ENCODE results near the gene AGBL4.

Gene AGBL4

GRCh38 chr1:48846441-48846840 is 1177.3 kb downstream of the AGBL4 start:
- FAIRE-seq = no peak
- no peak for DNase-seq (ENCODE audit: low spot score)

DNA sequence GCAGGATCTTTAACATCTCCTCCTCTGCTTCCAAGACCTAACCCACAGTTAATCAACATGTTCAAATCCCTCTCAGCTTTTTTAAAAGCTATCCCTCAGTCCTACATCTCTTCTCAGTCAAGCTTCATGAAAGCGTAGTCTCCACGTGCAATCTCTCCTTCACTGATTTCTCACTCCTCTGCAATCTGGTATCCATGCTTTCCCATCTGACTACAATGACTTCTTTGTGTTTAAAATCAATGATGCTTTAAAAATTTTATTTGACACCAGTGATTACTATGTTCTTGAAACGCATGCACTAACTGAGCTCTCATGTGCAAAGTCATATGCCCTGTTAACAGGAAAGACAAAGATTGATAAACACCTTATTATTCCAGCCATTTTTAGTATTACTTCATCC is 1179.6 kb downstream of the AGBL4 start:
- DNase-seq (ENCODE audit: low spot score) (no peak), FAIRE-seq (no peak)

DNA sequence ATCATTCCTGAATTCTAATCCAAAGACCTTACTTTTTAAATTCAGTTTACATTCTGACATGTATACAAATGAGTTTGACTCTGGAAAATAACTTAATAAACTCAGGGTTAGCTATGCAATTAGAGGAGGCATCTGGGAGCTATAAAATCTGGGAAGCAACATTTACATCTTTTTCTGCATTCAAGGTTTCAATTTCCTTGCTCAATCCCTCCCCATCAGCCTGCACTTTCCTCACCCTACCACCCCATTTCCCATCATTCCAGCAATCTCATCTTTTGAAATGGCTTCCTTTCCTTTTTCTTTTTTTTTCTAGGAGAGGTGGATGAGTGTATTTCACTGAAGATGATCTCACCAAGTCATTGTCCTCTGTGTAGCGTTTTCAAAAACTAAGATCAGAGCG is 1181.8 kb downstream of the AGBL4 start:
- DNase-seq (ENCODE audit: low spot score) (no peak), FAIRE-seq (no peak)

DNA sequence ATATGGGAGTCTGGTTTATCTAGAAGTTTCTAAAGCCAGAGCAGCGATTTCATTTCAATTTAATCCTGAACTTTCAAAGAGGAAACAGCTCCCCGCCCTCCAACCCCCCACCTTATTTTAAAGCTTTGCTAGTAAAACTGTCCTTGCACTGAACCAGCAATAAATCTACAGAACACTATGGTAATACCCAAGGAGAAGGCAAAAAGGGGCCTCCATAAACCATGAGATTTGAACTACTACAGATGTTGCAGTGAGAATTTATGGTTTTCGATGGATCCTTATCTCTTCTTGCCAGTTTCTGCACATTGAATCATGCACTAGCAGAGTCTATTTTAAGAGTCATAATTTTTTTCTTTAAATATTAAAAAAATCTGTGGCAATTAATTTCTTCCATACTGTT is 1182.3 kb downstream of the AGBL4 start:
- no peak for DNase-seq (ENCODE audit: low spot score)
- no peak for FAIRE-seq

- FAIRE-seq (no peak), DNase-seq (ENCODE audit: low spot score) (no peak)
These were observed 1192.4 kb downstream of the AGBL4 start for GRCh38 chr1:48831120-48831978.

- FAIRE-seq (no peak), DNase-seq (ENCODE audit: low spot score) (no peak)
These were observed 1193.0 kb downstream of the AGBL4 start for GRCh38 chr1:48830715-48831114.

- no peak for FAIRE-seq
- no peak for DNase-seq (ENCODE audit: low spot score)
These were observed 1194.3 kb downstream of the AGBL4 start for GRCh38 chr1:48829446-48829845.

DNA sequence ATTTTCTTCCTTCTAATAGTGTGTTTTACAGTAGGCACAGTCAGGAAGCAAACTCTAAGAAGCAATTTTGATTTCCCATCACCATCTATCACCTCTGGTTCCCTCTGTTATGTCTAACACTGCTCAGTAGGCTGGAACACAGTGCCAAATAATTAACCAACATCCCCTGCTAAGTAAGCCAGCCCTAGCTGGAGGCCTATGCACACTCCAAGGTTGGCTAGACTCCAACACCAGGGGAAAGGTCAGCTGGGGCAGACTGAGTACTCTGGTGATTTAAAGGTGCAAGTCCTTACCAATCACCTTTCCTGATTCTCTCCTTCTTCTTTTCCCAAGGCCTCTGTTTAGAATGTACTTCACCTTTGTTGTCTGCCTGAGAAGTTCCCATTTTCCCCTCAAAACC is 1200.6 kb downstream of the AGBL4 start:
- FAIRE-seq = peak; percentile 94
- peak; percentile 68 for DNase-seq (ENCODE audit: low spot score)

- no peak for DNase-seq (ENCODE audit: low spot score)
- FAIRE-seq = no peak
These were observed 1203.3 kb downstream of the AGBL4 start for GRCh38 chr1:48820491-48820890.

- peak; percentile 32 for DNase-seq (ENCODE audit: low spot score)
- no peak for FAIRE-seq
These were observed 1206.1 kb downstream of the AGBL4 start for GRCh38 chr1:48817505-48818114.

DNA sequence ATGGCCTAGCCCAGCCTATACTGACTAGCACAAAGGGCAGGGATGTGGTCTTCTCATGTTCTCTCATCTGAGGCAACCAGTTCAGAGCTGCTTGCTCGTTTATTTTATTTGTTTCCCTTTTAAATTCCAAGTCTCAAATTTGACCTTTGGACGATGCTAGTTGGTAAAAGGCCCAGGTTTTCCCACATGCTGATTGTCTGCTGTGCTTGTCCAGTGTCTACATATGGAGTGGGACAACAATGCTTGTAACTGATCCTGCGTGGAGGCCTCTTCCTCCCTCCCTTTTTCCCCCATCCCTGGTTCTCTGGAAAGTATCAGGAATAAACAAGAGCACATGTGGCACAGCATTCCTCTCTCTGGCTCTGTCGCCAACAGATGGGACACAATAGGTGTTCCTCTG is 1213.0 kb downstream of the AGBL4 start:
- DNase-seq (ENCODE audit: low spot score) = no peak
- FAIRE-seq = no peak

- DNase-seq (ENCODE audit: low spot score) (no peak), FAIRE-seq (no peak)
These were observed 1215.3 kb downstream of the AGBL4 start for GRCh38 chr1:48808496-48808895.

DNA sequence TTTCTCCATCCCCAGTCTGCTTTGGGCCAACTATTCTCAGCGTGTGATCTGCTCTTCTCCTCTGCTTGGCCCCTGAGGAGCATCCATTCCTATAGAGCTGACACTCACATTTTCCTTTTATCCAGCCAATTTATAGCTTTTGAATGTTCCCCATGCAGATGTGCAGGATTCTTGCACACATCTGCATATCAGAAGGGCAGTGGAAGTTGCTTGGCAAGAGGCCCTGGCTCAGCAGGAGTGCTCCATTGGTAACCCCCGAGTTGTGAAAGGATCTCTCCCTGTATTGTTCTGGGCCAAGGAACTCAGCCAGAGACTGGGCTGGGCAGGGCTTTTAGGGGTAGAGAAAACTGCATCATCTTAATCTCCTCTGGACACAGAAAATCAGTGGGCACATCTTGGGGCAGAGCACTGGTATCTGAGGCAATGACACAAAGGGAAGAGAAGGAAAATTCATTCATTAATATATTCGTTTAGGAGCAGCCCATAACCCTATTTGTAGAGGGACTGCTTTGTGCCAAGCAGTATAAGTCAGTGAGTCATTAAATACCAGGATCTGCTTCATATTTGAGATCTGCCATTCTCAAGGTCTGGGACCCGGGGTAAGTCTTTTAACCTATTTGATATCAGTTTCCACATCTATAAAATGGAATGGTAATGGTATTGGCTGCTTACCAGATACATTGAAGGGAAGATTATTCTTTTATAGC is 1216.0 kb downstream of the AGBL4 start:
- FAIRE-seq = no peak
- no peak for DNase-seq (ENCODE audit: low spot score)

DNA sequence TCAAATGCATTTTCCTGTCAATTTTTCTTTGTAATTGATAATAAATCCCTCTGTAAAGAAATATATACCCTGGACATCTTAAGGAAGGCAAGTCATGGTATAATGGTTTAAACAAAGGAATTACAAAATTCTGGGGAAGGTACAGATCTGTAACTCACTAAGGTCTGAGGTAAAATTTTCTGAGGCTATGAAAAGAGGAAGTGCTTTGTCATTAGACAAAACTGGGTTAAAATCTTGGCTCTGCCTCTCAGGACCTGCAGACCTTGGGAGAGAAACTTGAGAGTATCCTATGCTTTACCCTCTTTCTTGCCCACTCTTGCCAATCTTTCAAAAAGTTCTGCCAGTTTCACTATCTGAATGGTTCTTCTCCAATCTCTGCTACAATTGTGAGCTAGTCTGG is 1220.3 kb downstream of the AGBL4 start:
- FAIRE-seq (no peak), DNase-seq (ENCODE audit: low spot score) (no peak)

DNA sequence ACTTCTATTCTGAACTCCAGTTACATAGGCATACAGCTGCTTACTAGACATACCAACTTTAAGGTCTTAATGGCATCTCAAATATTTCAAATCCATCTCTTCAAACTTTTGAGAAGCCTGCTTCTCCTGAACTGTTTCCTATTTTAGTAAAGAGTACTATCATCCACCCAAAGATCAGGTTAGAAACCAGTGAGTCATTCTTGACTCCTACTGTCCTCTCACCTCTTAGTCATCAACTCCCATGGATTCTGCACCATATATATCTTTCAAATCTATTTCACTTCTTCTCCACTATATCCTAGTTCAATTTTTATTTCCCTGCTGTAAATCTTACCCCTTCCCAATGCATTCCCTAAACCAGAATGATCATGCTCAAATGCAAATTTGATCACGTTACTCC is 1228.9 kb downstream of the AGBL4 start:
- peak; percentile 23 for DNase-seq (ENCODE audit: low spot score)
- FAIRE-seq = no peak

DNA sequence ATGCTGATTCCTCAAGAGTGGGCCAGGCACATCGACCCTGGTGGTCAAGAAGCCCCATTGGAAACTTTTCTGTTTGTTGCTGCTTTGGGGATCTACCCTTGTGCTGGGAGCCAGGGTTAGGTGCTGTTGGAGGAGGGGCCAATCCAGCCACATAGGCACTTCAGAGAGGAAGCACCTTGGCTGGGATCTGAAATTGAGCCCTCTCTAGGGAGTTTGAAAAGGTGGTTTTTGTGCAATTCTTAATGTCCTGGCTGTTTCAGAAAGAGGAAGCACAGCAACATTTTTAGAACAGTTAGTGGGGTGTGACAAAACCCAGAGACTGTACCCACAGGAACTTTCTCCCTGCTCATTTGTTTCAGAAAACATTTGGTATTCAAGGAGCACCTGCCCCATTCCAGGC is 1229.9 kb downstream of the AGBL4 start:
- DNase-seq (ENCODE audit: low spot score) = no peak
- no peak for FAIRE-seq

DNA sequence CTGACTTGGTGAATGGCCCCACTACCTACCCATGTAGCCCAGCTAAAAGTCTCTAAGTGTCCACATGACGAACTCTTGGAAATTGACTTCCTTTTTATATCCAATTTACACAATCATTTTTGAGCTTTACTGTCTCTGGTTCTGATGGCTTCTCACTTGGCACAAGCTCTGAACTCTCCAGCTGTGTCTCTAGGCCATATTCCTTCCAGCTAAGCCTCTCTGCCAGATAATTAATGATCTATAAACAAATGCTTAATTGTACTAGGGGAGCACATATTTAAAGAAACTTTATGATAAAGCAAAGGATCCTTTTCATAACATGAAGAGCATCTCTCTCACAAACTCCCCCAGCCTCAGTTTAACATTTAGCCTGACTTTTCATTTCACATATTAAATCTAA is 1230.8 kb downstream of the AGBL4 start:
- DNase-seq (ENCODE audit: low spot score) (no peak), FAIRE-seq (no peak)

DNA sequence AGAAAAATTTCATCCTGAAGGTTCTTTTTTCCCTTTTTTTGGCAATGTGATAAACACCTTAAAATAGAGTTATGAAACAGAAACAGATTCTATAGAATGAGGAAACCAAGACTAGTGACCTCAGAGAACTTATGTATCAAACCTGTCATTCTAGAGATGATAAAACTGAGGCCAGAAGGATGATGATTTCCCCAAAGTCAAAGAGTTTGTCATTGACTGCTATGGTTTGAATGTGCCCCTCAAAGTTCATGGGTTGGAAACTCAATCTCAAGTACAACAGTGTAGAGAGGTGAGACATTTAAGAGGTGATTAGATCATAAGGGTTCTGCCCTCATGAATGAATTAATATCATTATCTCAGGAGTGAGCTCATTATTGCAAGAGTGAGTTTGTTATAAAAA is 1233.4 kb downstream of the AGBL4 start:
- no peak for DNase-seq (ENCODE audit: low spot score)
- FAIRE-seq = no peak

DNA sequence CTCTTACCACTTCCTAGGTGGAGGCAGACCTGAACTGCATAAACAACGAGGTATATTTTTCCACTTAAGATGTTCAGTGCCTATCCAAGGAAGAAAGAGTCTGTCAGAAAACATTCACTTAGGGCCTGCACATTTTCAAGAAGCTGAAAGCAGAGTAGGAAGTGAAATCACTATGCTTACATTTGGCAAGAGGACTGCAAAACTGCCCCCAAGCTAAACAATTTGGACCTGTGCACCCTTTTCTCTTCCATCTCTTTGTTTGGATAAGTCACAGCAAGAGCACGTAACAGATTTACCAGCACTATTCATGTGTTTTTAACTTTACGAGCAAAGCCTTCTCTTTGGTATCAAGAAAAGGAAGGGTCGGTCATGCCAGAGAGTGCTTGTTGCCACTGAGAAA is 1233.9 kb downstream of the AGBL4 start:
- DNase-seq (ENCODE audit: low spot score) (no peak), FAIRE-seq (no peak)

- no peak for FAIRE-seq
These were observed 1237.9 kb downstream of the AGBL4 start for GRCh38 chr1:48785869-48786268.

GRCh38 chr1:48784301-48784700 is 1239.5 kb downstream of the AGBL4 start:
- DNase-seq (ENCODE audit: low spot score) = no peak
- FAIRE-seq = no peak

More at GRCh38 chr1:48785869-48786268, 1237.9 kb downstream of the AGBL4 start:
- no peak for DNase-seq (ENCODE audit: low spot score)

- no peak for FAIRE-seq
These were observed 1246.4 kb downstream of the AGBL4 start for GRCh38 chr1:48777219-48777895.

More at GRCh38 chr1:48777219-48777895, 1246.4 kb downstream of the AGBL4 start:
- no peak for DNase-seq (ENCODE audit: low spot score)

All from RCC 7860 (cell line).